CD4-positive, alpha-beta T cell treated with Interleukin-12 subunit alpha and Interleukin-12 subunit beta, for 1 hour (primary cell): Measurements from ENCODE around the gene EPSTI1.

Experiments
- DNase-seq: peaks from one replicate; pipeline ENCODE4 v3.0.0-alpha.2; 2020

The EPSTI1 gene

GRCh38 chr13:43003729-43004128, 11.7 kb upstream of the EPSTI1 start:
- no peak for DNase-seq

- DNase-seq, result no peak
Observed at GRCh38 chr13:43003010-43003409, 11.0 kb upstream of the EPSTI1 start.

GRCh38 chr13:43002021-43002420, 10.0 kb upstream of the EPSTI1 start:
- DNase-seq, result no peak

- no peak for DNase-seq
Observed at GRCh38 chr13:43000676-43001075, 8.6 kb upstream of the EPSTI1 start.

GRCh38 chr13:42999491-42999890, 7.5 kb upstream of the EPSTI1 start:
- DNase-seq, result no peak

- no peak for DNase-seq
Observed at GRCh38 chr13:42997381-42997780, 5.3 kb upstream of the EPSTI1 start.

GRCh38 chr13:42996584-42996983, 4.5 kb upstream of the EPSTI1 start:
- DNase-seq, result no peak

GRCh38 chr13:42994878-42995277, 2.8 kb upstream of the EPSTI1 start:
- no peak for DNase-seq

- no peak for DNase-seq
Observed at GRCh38 chr13:42992764-42993122, 702 bp upstream of the EPSTI1 start.

- peak; percentile 15 for DNase-seq
Observed at GRCh38 chr13:42991233-42991897, 676 bp downstream of the EPSTI1 start.

GRCh38 chr13:42990291-42991232, 1.5 kb downstream of the EPSTI1 start:
- DNase-seq, result peak; percentile 62

- no peak for DNase-seq
Observed at GRCh38 chr13:42986176-42986574, 5.9 kb downstream of the EPSTI1 start.

- no peak for DNase-seq
Observed at GRCh38 chr13:42985312-42986175, 6.5 kb downstream of the EPSTI1 start.

- DNase-seq, result no peak
Observed at GRCh38 chr13:42984691-42985090, 7.3 kb downstream of the EPSTI1 start.

- no peak for DNase-seq
Observed at GRCh38 chr13:42984026-42984425, 8.0 kb downstream of the EPSTI1 start.

GRCh38 chr13:42981853-42982252, 10.2 kb downstream of the EPSTI1 start:
- no peak for DNase-seq

GRCh38 chr13:42981317-42981716, 10.7 kb downstream of the EPSTI1 start:
- no peak for DNase-seq

GRCh38 chr13:42977219-42977659, 14.8 kb downstream of the EPSTI1 start:
- DNase-seq, result no peak

GRCh38 chr13:42976066-42976465, 16.0 kb downstream of the EPSTI1 start:
- no peak for DNase-seq

GRCh38 chr13:42973581-42973980, 18.5 kb downstream of the EPSTI1 start:
- no peak for DNase-seq

- DNase-seq, result no peak
Observed at GRCh38 chr13:42971691-42972347, 20.2 kb downstream of the EPSTI1 start.

GRCh38 chr13:42970824-42971690, 21.0 kb downstream of the EPSTI1 start:
- DNase-seq, result peak; percentile 69
